Neural cell (in vitro differentiated cells): Measurements from ENCODE around the gene SLC17A2. TPM values are rescaled to one million over a fixed set of nuclear protein-coding genes. Genes with fewer than 3 reads are reported as not detected.

Source experiments
- H2AFZ ChIP-seq: fragments of 200-600, 300-800 bp; sonication (generic), shearing (Covaris generic); 2 replicates; pipeline ENCODE4 v1.6.0; 2014; ENCODE audit warnings: low read depth, mild to moderate bottlenecking, antibody characterized with exemption, low read length, moderate library complexity
- H3F3A ChIP-seq: fragments of 200-600 bp; shearing (Covaris generic); 2 replicates; pipeline ENCODE4 v1.6.1; 2016; ENCODE audit warnings: mild to moderate bottlenecking, moderate library complexity, mixed read lengths, antibody characterized with exemption, low read length; ENCODE audit not compliant: insufficient read depth, poor library complexity, severe bottlenecking
- H3K27ac ChIP-seq: fragments of 200-600, 300-800 bp; sonication (generic), shearing (Covaris generic); 2 replicates; pipeline ENCODE4 v1.5.1; 2014; ENCODE audit warnings: mild to moderate bottlenecking, low read length, moderate library complexity
- H3K27me3 ChIP-seq: fragments of 300-800, 200-600 bp; sonication (generic), shearing (Covaris generic); 2 replicates; pipeline ENCODE4 v1.6.0; 2014; ENCODE audit warnings: mild to moderate bottlenecking, low read depth, low read length, moderate library complexity; ENCODE audit not compliant: insufficient read depth
- H3K36me3 ChIP-seq: fragments of 300-800, 200-600 bp; sonication (generic), shearing (Covaris generic); 2 replicates; pipeline ENCODE4 v1.5.1; 2014; ENCODE audit warnings: mild to moderate bottlenecking, antibody characterized with exemption, low read length, moderate library complexity; ENCODE audit not compliant: insufficient read depth
- H3K4me2 ChIP-seq: fragments of 300-800, 200-600 bp; sonication (generic), shearing (Covaris generic); 2 replicates; pipeline ENCODE4 v1.6.0; 2014; ENCODE audit warnings: mild to moderate bottlenecking, low read length
- H3K4me3 ChIP-seq: fragments of 300-800, 200-600 bp; sonication (generic), shearing (Covaris generic); 2 replicates; pipeline ENCODE4 v1.5.1; 2014; ENCODE audit warnings: mild to moderate bottlenecking, low read length, moderate library complexity
- H3K79me2 ChIP-seq: fragments of 200-600 bp; shearing (Covaris generic); replicated peaks from 2 replicates; pipeline ENCODE4 v1.6.0; 2014; ENCODE audit warnings: mild to moderate bottlenecking, low read length, moderate library complexity; ENCODE audit not compliant: insufficient read depth
- H3K9ac ChIP-seq: fragments of 300-800, 200-600 bp; sonication (generic), shearing (Covaris generic); 2 replicates; pipeline ENCODE4 v1.6.1; 2016; ENCODE audit warnings: mild to moderate bottlenecking, low read length, mixed read lengths
- H3K9me2 ChIP-seq: fragments of 200-600 bp; shearing (Covaris generic); 2 replicates; pipeline ENCODE4 v1.6.1; 2016; ENCODE audit warnings: mild to moderate bottlenecking, low read length, mixed read lengths; ENCODE audit not compliant: insufficient read depth
- H3K9me3 ChIP-seq: fragments of 200-600, 300-800 bp; sonication (generic), shearing (Covaris generic); 2 replicates; pipeline ENCODE4 v1.6.1; 2016; ENCODE audit warnings: mild to moderate bottlenecking, mixed run types, low read length, moderate library complexity, mixed read lengths
- H4K20me1 ChIP-seq: fragments of 200-600 bp; shearing (Covaris generic); 2 replicates; pipeline ENCODE4 v1.6.1; 2016; ENCODE audit warnings: mild to moderate bottlenecking, mixed run types; ENCODE audit not compliant: insufficient read depth
- EP300 ChIP-seq: fragments of 450-650 bp; conservative IDR thresholded peaks from 2 replicates; pipeline ENCODE4 v1.6.1; 2014; ENCODE audit warnings: antibody characterized with exemption, mild to moderate bottlenecking, moderate library complexity; ENCODE audit not compliant: poor library complexity, severe bottlenecking
- EZH2 ChIP-seq: fragments of 200-600, 300-800 bp; shearing (Covaris generic), sonication (generic); IDR thresholded peaks from 2 replicates; pipeline ENCODE4 v1.6.1; 2014; ENCODE audit warnings: antibody characterized with exemption, low read length, borderline replicate concordance, mild to moderate bottlenecking; ENCODE audit not compliant: insufficient read depth, poor library complexity, severe bottlenecking
- MXI1 ChIP-seq: fragments of 450-650 bp; conservative IDR thresholded peaks from 2 replicates; pipeline ENCODE4 v1.6.1; 2014; ENCODE audit warnings: antibody characterized with exemption, mild to moderate bottlenecking; ENCODE audit not compliant: poor library complexity, severe bottlenecking
- POLR2AphosphoS5 ChIP-seq: IDR thresholded peaks from 2 replicates; pipeline ENCODE4 v1.6.1; 2012
- RAD21 ChIP-seq: fragments of 450-650 bp; conservative IDR thresholded peaks from 2 replicates; pipeline ENCODE4 v1.6.1; 2014; ENCODE audit warnings: antibody characterized with exemption, mild to moderate bottlenecking, moderate library complexity
- SMC3 ChIP-seq: fragments of 450-650 bp; conservative IDR thresholded peaks from 2 replicates; pipeline ENCODE4 v1.6.1; 2014; ENCODE audit warnings: antibody characterized with exemption, mild to moderate bottlenecking, moderate library complexity; ENCODE audit not compliant: poor library complexity
- TAF1 ChIP-seq: IDR thresholded peaks from 2 replicates; pipeline ENCODE4 v1.6.1; 2012; ENCODE audit warnings: low read depth
- polyA plus RNA-seq: library from polyadenylated mRNA; depleted of rRNA; stranded (reverse); fragments of >200 nt; gene quantifications from 2 replicates; pipeline ENCODE4 v1.2.3, GENCODE V29; 2014
- TF ChIP-seq, protein P1 (sequence below): fragments of 450-650 bp; IDR thresholded peaks from 2 replicates; pipeline ENCODE4 v1.5.1; 2014; ENCODE audit warnings: antibody characterized with exemption, mild to moderate bottlenecking, moderate library complexity; ENCODE audit not compliant: poor library complexity, severe bottlenecking
- TF ChIP-seq, protein P2 (sequence below): IDR thresholded peaks from 2 replicates; pipeline ENCODE4 v1.6.1; 2012; ENCODE audit warnings: borderline replicate concordance

The SLC17A2 gene
- polyA plus RNA-seq, 1 donor from 2014 or later: not detected

DNA sequence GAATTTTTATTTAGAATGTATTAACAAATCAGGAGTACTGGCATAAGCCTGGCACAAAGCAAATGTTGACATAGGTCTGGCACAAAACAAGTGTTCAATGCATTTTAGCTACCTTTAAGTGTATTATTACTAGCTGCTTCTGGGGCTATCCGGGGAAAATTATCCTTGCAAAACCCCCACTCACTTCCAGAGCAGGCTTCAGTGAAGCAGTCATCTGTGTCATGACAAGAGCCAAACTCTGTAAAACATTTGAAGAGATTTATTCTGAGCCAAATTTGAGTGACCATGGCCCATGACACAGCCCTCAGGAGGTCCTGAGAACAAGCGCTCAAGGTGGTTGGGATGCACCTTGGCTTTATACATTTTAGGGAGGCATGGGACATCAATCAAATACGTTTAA lies 25.7 kb upstream of the SLC17A2 start:
- no peak overlapping the region for H3K4me2 ChIP-seq
- TF ChIP-seq, protein P1, sequence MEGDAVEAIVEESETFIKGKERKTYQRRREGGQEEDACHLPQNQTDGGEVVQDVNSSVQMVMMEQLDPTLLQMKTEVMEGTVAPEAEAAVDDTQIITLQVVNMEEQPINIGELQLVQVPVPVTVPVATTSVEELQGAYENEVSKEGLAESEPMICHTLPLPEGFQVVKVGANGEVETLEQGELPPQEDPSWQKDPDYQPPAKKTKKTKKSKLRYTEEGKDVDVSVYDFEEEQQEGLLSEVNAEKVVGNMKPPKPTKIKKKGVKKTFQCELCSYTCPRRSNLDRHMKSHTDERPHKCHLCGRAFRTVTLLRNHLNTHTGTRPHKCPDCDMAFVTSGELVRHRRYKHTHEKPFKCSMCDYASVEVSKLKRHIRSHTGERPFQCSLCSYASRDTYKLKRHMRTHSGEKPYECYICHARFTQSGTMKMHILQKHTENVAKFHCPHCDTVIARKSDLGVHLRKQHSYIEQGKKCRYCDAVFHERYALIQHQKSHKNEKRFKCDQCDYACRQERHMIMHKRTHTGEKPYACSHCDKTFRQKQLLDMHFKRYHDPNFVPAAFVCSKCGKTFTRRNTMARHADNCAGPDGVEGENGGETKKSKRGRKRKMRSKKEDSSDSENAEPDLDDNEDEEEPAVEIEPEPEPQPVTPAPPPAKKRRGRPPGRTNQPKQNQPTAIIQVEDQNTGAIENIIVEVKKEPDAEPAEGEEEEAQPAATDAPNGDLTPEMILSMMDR: no peak
- no peak for TF ChIP-seq TAF1
- TF ChIP-seq RAD21: no peak
- no peak for TF ChIP-seq EP300
- TF ChIP-seq SMC3: no peak
- TF ChIP-seq, protein P2, sequence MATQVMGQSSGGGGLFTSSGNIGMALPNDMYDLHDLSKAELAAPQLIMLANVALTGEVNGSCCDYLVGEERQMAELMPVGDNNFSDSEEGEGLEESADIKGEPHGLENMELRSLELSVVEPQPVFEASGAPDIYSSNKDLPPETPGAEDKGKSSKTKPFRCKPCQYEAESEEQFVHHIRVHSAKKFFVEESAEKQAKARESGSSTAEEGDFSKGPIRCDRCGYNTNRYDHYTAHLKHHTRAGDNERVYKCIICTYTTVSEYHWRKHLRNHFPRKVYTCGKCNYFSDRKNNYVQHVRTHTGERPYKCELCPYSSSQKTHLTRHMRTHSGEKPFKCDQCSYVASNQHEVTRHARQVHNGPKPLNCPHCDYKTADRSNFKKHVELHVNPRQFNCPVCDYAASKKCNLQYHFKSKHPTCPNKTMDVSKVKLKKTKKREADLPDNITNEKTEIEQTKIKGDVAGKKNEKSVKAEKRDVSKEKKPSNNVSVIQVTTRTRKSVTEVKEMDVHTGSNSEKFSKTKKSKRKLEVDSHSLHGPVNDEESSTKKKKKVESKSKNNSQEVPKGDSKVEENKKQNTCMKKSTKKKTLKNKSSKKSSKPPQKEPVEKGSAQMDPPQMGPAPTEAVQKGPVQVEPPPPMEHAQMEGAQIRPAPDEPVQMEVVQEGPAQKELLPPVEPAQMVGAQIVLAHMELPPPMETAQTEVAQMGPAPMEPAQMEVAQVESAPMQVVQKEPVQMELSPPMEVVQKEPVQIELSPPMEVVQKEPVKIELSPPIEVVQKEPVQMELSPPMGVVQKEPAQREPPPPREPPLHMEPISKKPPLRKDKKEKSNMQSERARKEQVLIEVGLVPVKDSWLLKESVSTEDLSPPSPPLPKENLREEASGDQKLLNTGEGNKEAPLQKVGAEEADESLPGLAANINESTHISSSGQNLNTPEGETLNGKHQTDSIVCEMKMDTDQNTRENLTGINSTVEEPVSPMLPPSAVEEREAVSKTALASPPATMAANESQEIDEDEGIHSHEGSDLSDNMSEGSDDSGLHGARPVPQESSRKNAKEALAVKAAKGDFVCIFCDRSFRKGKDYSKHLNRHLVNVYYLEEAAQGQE: no peak
- no peak for TF ChIP-seq POLR2AphosphoS5
- no peaks in the 10 kb centered on the region for H4K20me1 ChIP-seq

DNA sequence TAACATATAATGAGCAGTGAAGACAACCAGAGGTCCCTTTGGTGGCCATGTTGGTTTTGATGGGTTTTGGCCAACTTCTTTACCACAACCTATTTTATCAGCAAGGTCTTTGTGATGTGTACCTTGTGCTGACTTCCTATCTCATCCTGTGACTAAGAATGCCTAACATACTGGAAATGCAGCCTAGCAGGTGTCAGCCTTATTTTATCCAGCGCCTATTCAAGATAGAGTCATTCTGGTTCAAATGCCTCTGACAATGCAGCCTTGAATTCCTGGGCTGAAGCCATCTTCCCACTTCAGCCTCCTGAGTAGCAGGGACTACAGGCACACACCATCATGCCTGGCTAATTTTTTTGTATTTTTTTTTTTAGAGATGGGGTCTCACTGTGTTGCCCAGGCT lies 24.3 kb upstream of the SLC17A2 start:
- H3K9me2 ChIP-seq: no peaks in the 10 kb centered on the region
- no peaks in the 10 kb centered on the region for H3K9me3 ChIP-seq
- H3K27ac ChIP-seq: no peak overlapping the region
- H3K9ac ChIP-seq: no peak overlapping the region
- no peak overlapping the region for H3K4me2 ChIP-seq
- no peak for TF ChIP-seq RAD21
- no peak for TF ChIP-seq EP300
- no peak for TF ChIP-seq MXI1
- TF ChIP-seq EZH2: no peak
- no peak for TF ChIP-seq TAF1
- TF ChIP-seq POLR2AphosphoS5: no peak
- TF ChIP-seq, protein P2: no peak
- TF ChIP-seq, protein P1: no peak
- no peak for TF ChIP-seq SMC3
- H3K27me3 ChIP-seq: no peaks in the 10 kb centered on the region
- no peaks in the 10 kb centered on the region for H4K20me1 ChIP-seq
- H3K36me3 ChIP-seq: no peaks in the 10 kb centered on the region
- H3K79me2 ChIP-seq: no peaks in the 10 kb centered on the region
- H3K4me3 ChIP-seq: no peak overlapping the region
- no peak overlapping the region for H2AFZ ChIP-seq
- H3F3A ChIP-seq: no peaks in the 10 kb centered on the region

More for the DNA sequence above, 25.7 kb upstream of the SLC17A2 start:
- Histone ChIP-seq H3K27me3 (no peaks in the 10 kb centered on the region), H3K36me3 (no peaks in the 10 kb centered on the region), H3K27ac (no peak overlapping the region), H3K9me3 (no peaks in the 10 kb centered on the region), H3K9me2 (no peaks in the 10 kb centered on the region), H3F3A (no peaks in the 10 kb centered on the region), H3K4me3 (no peak overlapping the region), H2AFZ (no peak overlapping the region), H3K79me2 (no peaks in the 10 kb centered on the region), H3K9ac (no peak overlapping the region)
